Measurements from ENCODE around the gene PCP4.

PCP4 gene

DNA sequence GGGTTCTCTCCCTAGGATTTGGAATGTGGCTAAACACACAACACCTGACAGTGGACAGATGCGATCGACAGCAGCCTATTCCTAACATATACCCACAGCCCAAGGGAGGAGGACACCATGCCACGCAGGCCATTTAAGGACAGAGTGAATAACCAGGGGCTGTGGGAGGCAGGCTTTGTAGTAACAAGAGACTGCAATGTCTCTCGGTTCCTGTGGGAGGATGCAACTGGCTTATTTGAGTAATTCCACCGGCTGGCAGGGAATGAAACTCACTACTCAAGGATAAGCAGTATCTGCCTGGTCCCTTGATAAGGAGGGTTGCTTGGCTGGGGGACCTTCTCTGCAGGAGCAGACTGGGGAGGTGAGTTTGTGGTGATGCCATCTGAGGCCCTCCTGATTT is 109.6 kb downstream of the PCP4 start:
- no peak for DNase-seq
